ENCODE measurements around the gene PIEZO1. TPM values are rescaled to one million over a fixed set of nuclear protein-coding genes. Genes with fewer than 3 reads are reported as not detected.

The PIEZO1 gene
- total and polyA plus RNA-seq, 2 donors from 2014 or later = 103 to 124 TPM

GRCh38 chr16:88735121-88735520 is 49.9 kb downstream of the PIEZO1 start:
- H3K27ac ChIP-seq (ENCODE audit: low read depth in 2 of 2, low read length in 2 of 2) = no peak overlapping the region
- TF ChIP-seq CTCF (IDR thresholded peaks at IDR 0.05; ENCODE audit: borderline replicate concordance, extremely low read depth, insufficient read depth) = no peak
- DNase-seq = no peak
- no peak overlapping the region for H3K9ac ChIP-seq (ENCODE audit: low read length in 3 of 3)
- no peaks in the 10 kb centered on the region for H3K27me3 ChIP-seq (ENCODE audit: control insufficient read depth, insufficient read depth, low read length)
- H3K4me1 ChIP-seq (ENCODE audit: control insufficient read depth in 2 of 3, insufficient read depth in 2 of 3, low read depth in 1 of 3, low read length in 3 of 3) = peaks cover 0 to 7% (median 0%) of the 10 kb centered on the region in 3 donors
- no peaks in the 10 kb centered on the region for H3K9me3 ChIP-seq (ENCODE audit: control insufficient read depth in 2 of 3, insufficient read depth in 1 of 3, low read length in 3 of 3)
- intact Hi-C loops (cut with DNase I) = loop anchor here (5.0 kb wide), 1 partner anchor 47 kb away; no protein-coding TSS in a partner anchor
- no peak for FAIRE-seq
- H3K36me3 ChIP-seq (ENCODE audit: control insufficient read depth in 2 of 3, insufficient read depth in 3 of 3, low read length in 3 of 3) = peaks cover 0 to 19% (median 18%) of the 10 kb centered on the region in 3 donors
- no peak overlapping the region for H3K4me3 ChIP-seq (ENCODE audit: low read length in 3 of 3)

- intact Hi-C loops (cut with DNase I) = no loop called here
- Histone ChIP-seq H3K36me3 (ENCODE audit: control insufficient read depth in 2 of 3, insufficient read depth in 3 of 3, low read length in 3 of 3) (peaks cover 0 to 19% (median 18%) of the 10 kb centered on the region in 3 donors), H3K27ac (ENCODE audit: low read depth in 2 of 2, low read length in 2 of 2) (no peak overlapping the region), H3K9me3 (ENCODE audit: control insufficient read depth in 2 of 3, insufficient read depth in 1 of 3, low read length in 3 of 3) (no peaks in the 10 kb centered on the region), H3K4me3 (ENCODE audit: low read length in 3 of 3) (no peak overlapping the region), H3K4me1 (ENCODE audit: control insufficient read depth in 2 of 3, insufficient read depth in 2 of 3, low read depth in 1 of 3, low read length in 3 of 3) (peaks cover 0 to 7% (median 0%) of the 10 kb centered on the region in 3 donors), H3K9ac (ENCODE audit: low read length in 3 of 3) (no peak overlapping the region), H3K27me3 (ENCODE audit: control insufficient read depth, insufficient read depth, low read length) (no peaks in the 10 kb centered on the region)
- FAIRE-seq (no peak), DNase-seq (no peak)
- TF ChIP-seq CTCF (IDR thresholded peaks at IDR 0.05; ENCODE audit: borderline replicate concordance, extremely low read depth, insufficient read depth) = no peak
These were observed 50.7 kb downstream of the PIEZO1 start for GRCh38 chr16:88734361-88734728.

DNA sequence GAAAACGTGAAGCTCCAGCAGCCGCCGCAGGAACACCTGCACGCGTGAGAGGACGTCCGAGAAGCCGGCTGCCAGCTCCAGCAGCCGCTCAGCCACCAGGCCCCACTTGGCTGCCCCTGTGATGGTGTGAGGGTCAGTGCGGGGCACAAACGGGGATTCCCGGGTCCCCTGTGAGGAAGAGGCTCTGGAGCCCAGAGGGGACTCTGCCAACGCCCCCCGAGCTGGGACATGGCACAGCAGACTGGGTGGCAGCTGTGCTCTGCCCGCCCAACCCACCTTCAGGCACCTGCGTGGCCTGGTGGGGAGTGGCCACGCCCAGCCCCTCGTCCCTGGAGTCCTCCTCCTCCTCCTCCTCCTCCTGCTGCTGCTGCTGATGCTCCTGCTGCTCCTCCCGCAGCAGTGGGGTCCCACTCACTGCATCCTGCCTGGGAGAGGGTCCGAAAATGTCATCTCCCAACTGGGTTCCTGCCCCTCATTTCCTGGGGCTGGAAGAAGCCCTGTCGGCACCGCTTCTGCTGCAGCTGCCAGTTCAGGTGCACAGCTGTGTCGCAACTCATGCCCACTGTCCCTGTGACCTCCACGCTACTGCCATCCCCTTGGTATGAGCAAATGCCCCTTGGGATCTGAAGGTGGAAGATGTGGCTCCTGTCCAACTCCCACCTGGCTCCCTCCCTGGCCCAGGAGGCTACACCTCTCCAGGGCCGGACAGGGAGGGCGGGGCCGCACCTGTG is 51.2 kb downstream of the PIEZO1 start:
- DNase-seq (no peak), FAIRE-seq (no peak)
- intact Hi-C loops (cut with DNase I) = no loop called here
- Histone ChIP-seq H3K36me3 (ENCODE audit: control insufficient read depth in 2 of 3, insufficient read depth in 3 of 3, low read length in 3 of 3) (peaks cover 0 to 19% (median 18%) of the 10 kb centered on the region in 3 donors), H3K9me3 (ENCODE audit: control insufficient read depth in 2 of 3, insufficient read depth in 1 of 3, low read length in 3 of 3) (no peaks in the 10 kb centered on the region), H3K27me3 (ENCODE audit: control insufficient read depth, insufficient read depth, low read length) (no peaks in the 10 kb centered on the region), H3K4me1 (ENCODE audit: control insufficient read depth in 2 of 3, insufficient read depth in 2 of 3, low read depth in 1 of 3, low read length in 3 of 3) (peaks cover 0 to 6% (median 0%) of the 10 kb centered on the region in 3 donors), H3K27ac (ENCODE audit: low read depth in 2 of 2, low read length in 2 of 2) (no peak overlapping the region), H3K9ac (ENCODE audit: low read length in 3 of 3) (no peak overlapping the region), H3K4me3 (ENCODE audit: low read length in 3 of 3) (no peak overlapping the region)
- TF ChIP-seq CTCF (IDR thresholded peaks at IDR 0.05; ENCODE audit: borderline replicate concordance, extremely low read depth, insufficient read depth) = no peak

Measured in kidney (tissue), 14 donors.